Body of pancreas (tissue), 4 donors: ENCODE measurements around the gene PACRG. TPM values are rescaled to one million over a fixed set of nuclear protein-coding genes. Genes with fewer than 3 reads are reported as not detected.
A peak's percentile ranks its signal among the peaks of the same experiment; 100 is the strongest.

Experiments
- ATAC-seq: fragments of 150-250 bp; one replicate; pipeline ENCODE4 v1.9.1; 2016
- DNase-seq, 4 donors: peaks; one replicate each; pipeline ENCODE4 v3.0.0-alpha.2; 2019
- H3K27ac ChIP-seq, 4 donors: fragments of 200-600 bp; sonication (generic); 1 replicate in 3 of 4; 2 replicates in 1 of 4; pipeline versions ENCODE4 v1.5.1 to v1.6.1; 2016 to 2019; ENCODE audit warnings: mild to moderate bottlenecking in 1 of 4, mixed read lengths in 1 of 4, moderate library complexity in 1 of 4
- H3K27me3 ChIP-seq, 2 donors: fragments of 200-600 bp; sonication (generic); one replicate each; pipeline ENCODE4 v1.6.0; 2016; ENCODE audit warnings: mild to moderate bottlenecking in 1 of 2
- H3K36me3 ChIP-seq, 2 donors: fragments of 200-600 bp; sonication (generic); replicated peaks in 1 of 2; 2 replicates each; pipeline ENCODE4 v1.5.1; 2016; ENCODE audit warnings: low read depth in 2 of 2; ENCODE audit not compliant: insufficient read depth in 1 of 2
- H3K4me1 ChIP-seq: fragments of 200-600 bp; sonication (generic); one replicate; pipeline ENCODE4 v1.6.0; 2016
- H3K4me3 ChIP-seq, 2 donors: fragments of 200-600 bp; sonication (generic); 1 replicate in 1 of 2; 2 replicates in 1 of 2; pipeline ENCODE4 v1.5.1; 2016 to 2019
- H3K9me3 ChIP-seq, 3 donors: fragments of 200-600 bp; sonication (generic); 1 replicate in 2 of 3; 2 replicates in 1 of 3; pipeline ENCODE4 v1.5.1; 2016
- POLR2A ChIP-seq, 3 donors: fragments of 450-650 bp; IDR thresholded peaks; one replicate each; pipeline ENCODE4 v1.6.1; 2016; ENCODE audit warnings: antibody characterized with exemption in 3 of 3, mild to moderate bottlenecking in 2 of 3
- WGBS, 2 donors: methylation state at CpG; one replicate each; pipeline ENCODE4 v1.1.5; 2017; 5-methylcytosine and 5-hydroxymethylcytosine counted together
- intact Hi-C: fragments of 100-400 bp; cut with DNase I; formaldehyde crosslinking; loops from one replicate; pipeline ENCODE4 v1.15.1; 2023
- total RNA-seq, 2 donors: library from RNA; depleted of rRNA; stranded (reverse); fragments of >200 nt; gene quantifications; one replicate each; pipeline ENCODE4 v1.1.0, GENCODE V29; 2016
- TF ChIP-seq, protein P1 (sequence below), 7 experiments: fragments of 450-650 bp in 4 of 7; fragments of 200-600 bp in 3 of 7; sonication (generic) in 3 of 7; IDR thresholded peaks; one replicate each; pipeline ENCODE4 v1.5.1; 2016 to 2019; ENCODE audit warnings: antibody characterized with exemption in 7 of 7

PACRG gene
- total RNA-seq, 2 donors from 2014 or later: 7.8 to 10.9 TPM

DNA sequence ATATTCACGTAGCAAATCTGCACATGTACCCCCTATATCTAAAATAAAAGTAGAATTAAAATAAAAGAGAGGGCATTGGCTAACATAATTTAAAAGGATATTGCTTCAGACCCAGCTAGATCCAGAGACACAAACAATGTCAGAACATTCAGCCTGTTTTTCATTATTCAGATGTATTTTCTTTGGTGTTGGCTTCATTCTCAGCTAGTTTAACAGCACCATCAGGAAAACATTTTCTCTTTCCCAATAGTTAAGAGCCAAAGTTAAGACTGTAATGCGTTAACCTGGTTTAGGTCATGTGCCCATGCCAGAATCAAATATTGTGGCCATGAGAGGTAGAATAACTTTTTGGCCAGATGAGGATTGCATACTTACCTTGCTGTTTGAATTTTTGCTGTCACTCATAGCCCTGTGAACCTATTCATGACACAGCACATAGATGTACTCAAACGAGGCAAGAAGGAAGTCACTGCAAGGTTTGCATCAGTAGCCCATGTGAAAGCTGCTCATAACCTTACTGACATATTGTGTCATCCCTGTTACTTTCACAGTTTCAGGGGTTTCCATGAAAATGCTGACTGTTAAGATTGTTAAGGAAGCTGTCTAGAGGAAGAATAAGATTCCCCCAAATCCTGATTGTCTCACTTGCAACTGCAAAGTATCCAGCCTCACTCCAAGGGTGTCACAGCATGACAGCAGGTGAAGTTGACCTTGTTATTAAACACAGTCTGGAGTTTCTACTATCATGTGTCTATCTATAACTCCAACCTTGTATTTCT, 233.1 kb downstream of the PACRG start:
- H3K36me3 ChIP-seq: no peaks in the 10 kb centered on the region
- ATAC-seq (no peak), DNase-seq (no peak)
- H3K9me3 ChIP-seq: no peaks in the 10 kb centered on the region
- 67 to 68% methylated on average over 3 of the region's 3 CpGs for WGBS, 2 donors
- no peaks in the 10 kb centered on the region for H3K4me1 ChIP-seq
- no peak overlapping the region for H3K27ac ChIP-seq
- intact Hi-C loops: no loop called here
- H3K27me3 ChIP-seq: no peaks in the 10 kb centered on the region
- no peak overlapping the region for H3K4me3 ChIP-seq
- TF ChIP-seq, protein P1, sequence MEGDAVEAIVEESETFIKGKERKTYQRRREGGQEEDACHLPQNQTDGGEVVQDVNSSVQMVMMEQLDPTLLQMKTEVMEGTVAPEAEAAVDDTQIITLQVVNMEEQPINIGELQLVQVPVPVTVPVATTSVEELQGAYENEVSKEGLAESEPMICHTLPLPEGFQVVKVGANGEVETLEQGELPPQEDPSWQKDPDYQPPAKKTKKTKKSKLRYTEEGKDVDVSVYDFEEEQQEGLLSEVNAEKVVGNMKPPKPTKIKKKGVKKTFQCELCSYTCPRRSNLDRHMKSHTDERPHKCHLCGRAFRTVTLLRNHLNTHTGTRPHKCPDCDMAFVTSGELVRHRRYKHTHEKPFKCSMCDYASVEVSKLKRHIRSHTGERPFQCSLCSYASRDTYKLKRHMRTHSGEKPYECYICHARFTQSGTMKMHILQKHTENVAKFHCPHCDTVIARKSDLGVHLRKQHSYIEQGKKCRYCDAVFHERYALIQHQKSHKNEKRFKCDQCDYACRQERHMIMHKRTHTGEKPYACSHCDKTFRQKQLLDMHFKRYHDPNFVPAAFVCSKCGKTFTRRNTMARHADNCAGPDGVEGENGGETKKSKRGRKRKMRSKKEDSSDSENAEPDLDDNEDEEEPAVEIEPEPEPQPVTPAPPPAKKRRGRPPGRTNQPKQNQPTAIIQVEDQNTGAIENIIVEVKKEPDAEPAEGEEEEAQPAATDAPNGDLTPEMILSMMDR (IDR thresholded peaks at IDR 0.05): no peak
- no peak for TF ChIP-seq POLR2A (IDR thresholded peaks at IDR 0.05)

DNA sequence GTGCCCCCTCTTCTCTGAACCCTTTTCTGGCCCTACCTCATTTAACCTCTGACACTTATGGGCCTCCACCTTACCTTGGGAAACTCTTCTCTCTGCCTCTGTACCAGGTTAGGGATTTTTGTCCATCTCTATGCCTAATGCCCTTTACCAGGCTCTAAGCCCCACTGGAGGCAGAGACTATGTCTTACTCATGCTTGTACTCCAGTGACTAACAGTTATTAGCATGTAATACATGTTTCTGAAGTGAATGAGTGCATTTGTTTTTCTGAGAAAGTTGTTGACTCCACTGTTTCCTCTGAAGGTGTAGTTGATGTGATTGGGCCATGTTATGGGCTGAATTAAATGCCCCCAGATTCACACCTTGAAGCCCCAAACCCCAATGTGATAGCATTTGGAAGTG, 234.3 kb downstream of the PACRG start:
- DNase-seq (no peak), ATAC-seq (no peak)
- Histone ChIP-seq H3K27me3 (no peaks in the 10 kb centered on the region), H3K4me1 (no peaks in the 10 kb centered on the region), H3K36me3 (no peaks in the 10 kb centered on the region), H3K4me3 (no peak overlapping the region), H3K27ac (no peak overlapping the region), H3K9me3 (no peaks in the 10 kb centered on the region)
- TF ChIP-seq, protein P1 (IDR thresholded peaks at IDR 0.05): no peak
- TF ChIP-seq POLR2A (IDR thresholded peaks at IDR 0.05): no peak
- intact Hi-C loops: no loop called here

DNA sequence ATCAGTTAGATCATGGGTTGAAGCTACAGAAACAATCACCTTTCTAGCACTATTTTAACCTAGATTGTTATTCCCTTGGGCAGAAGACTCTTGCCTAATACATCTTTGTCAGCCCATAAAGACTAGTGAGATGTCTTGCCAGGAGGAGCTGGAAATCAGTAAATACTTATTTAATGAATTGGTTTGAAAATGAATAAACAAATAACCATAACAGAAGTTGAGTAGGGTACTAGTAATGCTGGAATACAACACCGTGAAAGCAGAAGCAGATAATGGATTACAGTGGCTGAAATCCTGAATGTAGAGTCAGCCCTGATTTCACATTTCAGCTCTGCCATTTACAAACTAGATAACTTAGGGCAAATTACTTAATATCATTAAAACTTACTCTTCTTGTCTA, 236.1 kb downstream of the PACRG start:
- no peak overlapping the region for H3K4me3 ChIP-seq
- no peak for ATAC-seq
- no peak for DNase-seq
- intact Hi-C loops: no loop called here
- no peaks in the 10 kb centered on the region for H3K36me3 ChIP-seq
- no peak for TF ChIP-seq POLR2A (IDR thresholded peaks at IDR 0.05)
- TF ChIP-seq, protein P1 (IDR thresholded peaks at IDR 0.05): no peak
- no peaks in the 10 kb centered on the region for H3K27me3 ChIP-seq
- H3K4me1 ChIP-seq: no peaks in the 10 kb centered on the region
- no peak overlapping the region for H3K27ac ChIP-seq
- H3K9me3 ChIP-seq: no peaks in the 10 kb centered on the region
- WGBS, 2 donors: 62 to 77% methylated on average over 1 of the region's 1 CpG

DNA sequence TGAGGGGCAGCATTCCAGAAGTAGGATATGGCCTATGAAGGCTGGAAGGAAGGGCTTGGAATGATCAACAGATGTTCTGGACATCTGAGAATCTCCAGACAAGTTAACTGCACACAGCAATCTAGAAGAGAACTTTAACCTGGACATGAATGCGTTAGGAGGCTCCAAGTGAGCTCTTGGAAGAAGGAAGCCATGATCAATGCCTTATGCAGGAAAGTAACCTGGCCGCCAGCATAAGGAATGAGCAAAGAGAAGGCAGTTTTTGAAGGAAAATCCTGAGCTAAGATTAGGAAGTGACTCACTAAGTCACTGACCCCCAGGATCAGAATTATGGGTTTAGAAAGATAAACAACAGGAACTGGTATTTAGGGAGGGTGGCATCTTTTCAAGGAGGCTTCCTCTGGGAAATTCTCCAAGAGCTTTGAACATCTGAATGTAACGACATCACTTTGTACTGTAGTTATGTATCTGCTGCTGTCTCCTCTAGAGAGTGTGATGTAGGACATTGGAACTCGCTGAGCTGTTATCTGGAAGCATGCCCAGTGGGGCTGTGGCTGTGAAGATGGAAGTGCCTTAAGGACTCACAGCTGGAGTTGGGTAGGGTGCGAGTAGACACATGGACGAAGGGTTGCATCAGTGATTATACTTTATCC, 236.8 kb downstream of the PACRG start:
- ATAC-seq (no peak), DNase-seq (peak in 3 of 4 donors; percentile 14 to 32 (median 18))
- Histone ChIP-seq H3K27me3 (no peaks in the 10 kb centered on the region), H3K4me1 (no peaks in the 10 kb centered on the region), H3K4me3 (no peak overlapping the region), H3K27ac (no peak overlapping the region), H3K9me3 (no peaks in the 10 kb centered on the region), H3K36me3 (no peaks in the 10 kb centered on the region)
- no peak for TF ChIP-seq POLR2A (IDR thresholded peaks at IDR 0.05)
- TF ChIP-seq, protein P1 (IDR thresholded peaks at IDR 0.05): no peak
- intact Hi-C loops: no loop called here
- 71 to 78% methylated on average over 6 of the region's 6 CpGs for WGBS, 2 donors
